IMR-90 (cell line): ENCODE data around the gene CDK14. TPM values are rescaled to one million over a fixed set of nuclear protein-coding genes. Genes with fewer than 3 reads are reported as not detected.

Experiments
- ATAC-seq: fragments of 200-7000 bp; cut with Tn5 transposase; 2 replicates; pipeline ENCODE4 v1.9.1; 2020; ENCODE audit warnings: low read depth, mild to moderate bottlenecking, moderate library complexity
- BruUV-seq: library from RNA; stranded (reverse); fragments of 400-500 nt; replicated peaks from 2 replicates; lab custom pipeline; 2021; lab: Mats Ljungman, UMichigan
- CTCF ChIA-PET: fragments of 300-600 bp; formaldehyde crosslinking; extraction: SDS; loops from one replicate; lab custom pipeline; 2021; ENCODE audit warnings: antibody characterized with exemption; lab: Yijun Ruan, JAX
- POLR2A ChIA-PET: fragments of 300-600 bp; sonication (Branson Sonifier 250); formaldehyde crosslinking; loops from one replicate; lab custom pipeline; 2022; ENCODE audit warnings: antibody characterized with exemption; ENCODE audit not compliant: unreplicated experiment; lab: Charles Lee
- DNase-seq: peaks from one replicate; pipeline ENCODE4 v3.0.0; 2013
- H2AFZ ChIP-seq: replicated peaks from 2 replicates; pipeline ENCODE3; 2013; ENCODE audit warnings: low read length, mild to moderate bottlenecking; ENCODE audit not compliant: poor library complexity
- H2AK5ac ChIP-seq: 2 replicates; pipeline ENCODE4 v1.6.1; 2013; ENCODE audit warnings: low read depth, low read length, inconsistent platforms
- H2AK9ac ChIP-seq: replicated peaks from 2 replicates; pipeline ENCODE3; 2013; ENCODE audit warnings: mild to moderate bottlenecking, low read depth, low read length, moderate library complexity; ENCODE audit not compliant: poor library complexity
- H2BK120ac ChIP-seq: 2 replicates; pipeline ENCODE4 v1.6.1; 2013; ENCODE audit warnings: low read depth, low read length, inconsistent platforms
- H2BK15ac ChIP-seq: 3 replicates; pipeline ENCODE4 v1.6.1; 2013; ENCODE audit warnings: low read depth, low read length, inconsistent platforms
- H2BK20ac ChIP-seq: 2 replicates; pipeline ENCODE4 v1.6.1; 2013; ENCODE audit warnings: low read depth, mild to moderate bottlenecking, inconsistent platforms, low read length, moderate library complexity
- H2BK5ac ChIP-seq: 2 replicates; pipeline ENCODE4 v1.6.1; 2013; ENCODE audit warnings: mild to moderate bottlenecking, low read depth, low read length, inconsistent platforms; ENCODE audit not compliant: poor library complexity, severe bottlenecking
- H3K14ac ChIP-seq: replicated peaks from 2 replicates; pipeline ENCODE4 v1.6.1; 2013; ENCODE audit warnings: low read depth, low read length, inconsistent platforms
- H3K18ac ChIP-seq: 2 replicates; pipeline ENCODE4 v1.6.1; 2013; ENCODE audit warnings: low read depth, low read length, control low read depth
- H3K23ac ChIP-seq: 2 replicates; pipeline ENCODE4 v1.6.1; 2013; ENCODE audit warnings: low read depth, low read length, inconsistent platforms
- H3K27ac ChIP-seq: 2 replicates; pipeline ENCODE4 v1.5.1; 2013; ENCODE audit warnings: mild to moderate bottlenecking, control low read depth, low read length; ENCODE audit not compliant: insufficient read depth
- H3K27me3 ChIP-seq: 2 replicates; pipeline ENCODE4 v1.6.1; 2013; ENCODE audit warnings: low read length; ENCODE audit not compliant: control insufficient read depth, insufficient read depth
- H3K36me3 ChIP-seq: 2 replicates; pipeline ENCODE4 v1.6.1; 2013; ENCODE audit warnings: low read length, mixed read lengths; ENCODE audit not compliant: control insufficient read depth, insufficient read depth
- H3K4ac ChIP-seq: 2 replicates; pipeline ENCODE4 v1.6.1; 2013; ENCODE audit warnings: low read depth, low read length, inconsistent platforms
- H3K4me1 ChIP-seq: 2 replicates; pipeline ENCODE4 v1.6.1; 2013; ENCODE audit warnings: low read length, mixed read lengths; ENCODE audit not compliant: control insufficient read depth, insufficient read depth
- H3K4me2 ChIP-seq: 2 replicates; pipeline ENCODE4 v1.6.1; 2013; ENCODE audit warnings: low read depth, mild to moderate bottlenecking, control low read depth, low read length, moderate library complexity
- H3K4me3 ChIP-seq: 2 replicates; pipeline ENCODE4 v1.5.1; 2013; ENCODE audit warnings: low read depth, mild to moderate bottlenecking, control low read depth, low read length, moderate library complexity; ENCODE audit not compliant: insufficient read depth
- H3K56ac ChIP-seq: 2 replicates; pipeline ENCODE4 v1.6.1; 2013; ENCODE audit warnings: low read length, inconsistent platforms; ENCODE audit not compliant: insufficient read depth; ENCODE audit errors: extremely low read depth
- H3K79me1 ChIP-seq, 2 experiments: 2 replicates each; pipeline ENCODE4 v1.6.1; 2013; ENCODE audit warnings: low read length in 2 of 2, inconsistent platforms in 1 of 2, low read depth in 1 of 2
- H3K9ac ChIP-seq: 2 replicates; pipeline ENCODE4 v1.6.1; 2013; ENCODE audit warnings: low read depth, low read length, control low read depth
- H3K9me1 ChIP-seq: 2 replicates; pipeline ENCODE4 v1.6.1; 2013; ENCODE audit warnings: low read length, inconsistent platforms; ENCODE audit not compliant: insufficient read depth
- H3K9me3 ChIP-seq: 2 replicates; pipeline ENCODE4 v1.6.1; 2013; ENCODE audit warnings: low read length; ENCODE audit not compliant: control insufficient read depth, insufficient read depth
- H4K20me1 ChIP-seq: 2 replicates; pipeline ENCODE4 v1.6.1; 2013; ENCODE audit warnings: low read length, inconsistent platforms; ENCODE audit not compliant: insufficient read depth
- H4K5ac ChIP-seq: 2 replicates; pipeline ENCODE4 v1.6.1; 2013; ENCODE audit warnings: mild to moderate bottlenecking, low read depth, low read length, control low read depth
- H4K8ac ChIP-seq, 2 experiments: 2 replicates each; pipeline ENCODE4 v1.6.1; 2013; ENCODE audit warnings: low read depth in 2 of 2, low read length in 2 of 2, control low read depth in 1 of 2, inconsistent platforms in 1 of 2
- H4K91ac ChIP-seq: 2 replicates; pipeline ENCODE4 v1.6.1; 2013; ENCODE audit warnings: low read depth, low read length, inconsistent platforms; ENCODE audit not compliant: insufficient read depth
- CTCF ChIP-seq: conservative IDR thresholded peaks from 2 replicates; pipeline ENCODE4 v1.5.1; 2012; ENCODE audit warnings: mild to moderate bottlenecking, low read depth, low read length, improper control_type of control experiment
- FOS ChIP-seq: fragments of 150-350 bp; IDR thresholded peaks from 2 replicates; pipeline ENCODE4 v1.6.1; 2016; ENCODE audit warnings: low read depth, low read length
- MAZ ChIP-seq: IDR thresholded peaks from 2 replicates; pipeline ENCODE4 v1.6.1; 2012; ENCODE audit warnings: low read depth, mild to moderate bottlenecking, low read length, improper control_type of control experiment, moderate library complexity, borderline replicate concordance
- NFE2L2 ChIP-seq: fragments of 150-350 bp; IDR thresholded peaks from 2 replicates; pipeline ENCODE4 v1.6.1; 2016; ENCODE audit warnings: low read depth, mild to moderate bottlenecking, low read length
- RAD21 ChIP-seq: IDR thresholded peaks from 2 replicates; pipeline ENCODE4 v1.6.1; 2012; ENCODE audit warnings: low read length, improper control_type of control experiment
- RCOR1 ChIP-seq: IDR thresholded peaks from 2 replicates; pipeline ENCODE4 v1.6.1; 2012; ENCODE audit warnings: mild to moderate bottlenecking, low read length, improper control_type of control experiment; ENCODE audit not compliant: insufficient replicate concordance
- RFX5 ChIP-seq: IDR thresholded peaks from 2 replicates; pipeline ENCODE4 v1.8.0; 2012; ENCODE audit warnings: low read depth, mild to moderate bottlenecking, low read length, moderate library complexity
- SMC3 ChIP-seq: fragments of 150-350 bp; IDR thresholded peaks from 2 replicates; pipeline ENCODE4 v1.6.1; 2016; ENCODE audit warnings: low read depth, mild to moderate bottlenecking, antibody characterized with exemption, low read length, moderate library complexity
- USF2 ChIP-seq: fragments of 150-350 bp; IDR thresholded peaks from 2 replicates; pipeline ENCODE4 v1.6.1; 2017; ENCODE audit warnings: mild to moderate bottlenecking, antibody characterized with exemption, low read length, low read depth
- WGBS, 2 experiments: methylation state at CpG; one replicate each; pipeline versions ENCODE4 v1.1.5 to v1.1.7; 2013; ENCODE audit warnings: missing lambda C conversion rate in 2 of 2; ENCODE audit not compliant: insufficient read length in 1 of 2; ENCODE audit errors: extremely low coverage in 2 of 2; 5-methylcytosine and 5-hydroxymethylcytosine counted together
- dilution Hi-C: fragments of 300-500 bp; cut with HindIII; formaldehyde crosslinking; loops from one replicate; pipeline ENCODE4 v1.14.3; 2018; ENCODE audit warnings: low sequenced_read_pairs; ENCODE audit not compliant: unreplicated experiment
- in situ Hi-C: fragments of 300-500 bp; cut with MboI; formaldehyde crosslinking; loops from 3 replicates; pipeline ENCODE4 v1.14.3; 2019; ENCODE audit warnings: low sequenced_read_pairs, inconsistent platforms, mixed read lengths
- intact Hi-C: fragments of 100-400 bp; cut with micrococcal nuclease; formaldehyde crosslinking; loops from 2 replicates; pipeline ENCODE4 v1.10.0; 2022
- polyA plus RNA-seq, 3 experiments: library from polyadenylated mRNA; depleted of rRNA; stranded (reverse); fragments of >200 nt; gene quantifications; 2 replicates each; pipeline ENCODE4 v1.2.3, GENCODE V29; 2012; ENCODE audit warnings: low replicate concordance in 1 of 3
- total RNA-seq: library from RNA; depleted of rRNA; stranded (reverse); fragments of >200 nt; gene quantifications from 2 replicates; pipeline ENCODE4 v1.2.3, GENCODE V29; 2012
- TF ChIP-seq, protein P1 (sequence below): fragments of 150-350 bp; IDR thresholded peaks from 2 replicates; pipeline ENCODE4 v1.6.1; 2016; ENCODE audit warnings: low read depth, mild to moderate bottlenecking, low read length, moderate library complexity, borderline replicate concordance

CDK14 gene
- total and polyA plus RNA-seq, 2 of the 4 experiments (the other 2 are of a cell fraction), result 10.1 to 29.6 TPM

- CTCF ChIA-PET, result no interaction called here
- H3K27ac ChIP-seq, result no peak overlapping the region
- intact Hi-C loops, result no loop called here
- no peaks in the 10 kb centered on the region for H3K27me3 ChIP-seq
- no peak for ATAC-seq
- peaks cover 2% of the 10 kb centered on the region; the same call in 1 of the 2 replicates for H3K4me1 ChIP-seq
- H3K23ac ChIP-seq, result no peak overlapping the region; the same call in 1 of the 2 replicates
- no peak overlapping the region for H2AK9ac ChIP-seq
- H2BK5ac ChIP-seq, result no peak overlapping the region
- no TSS peak for BruUV-seq
- no peaks in the 10 kb centered on the region for H4K20me1 ChIP-seq
- 0 out of 2 replicates have a peak overlapping the region, but pooled peaks have one; percentile 6 for H3K14ac ChIP-seq
- no peak overlapping the region for H2BK20ac ChIP-seq
- no peak overlapping the region for H3K4me2 ChIP-seq
- H4K5ac ChIP-seq, result peak overlapping the region; percentile 18; the same call in 1 of the 2 replicates
- no peak for TF ChIP-seq RAD21
- TF ChIP-seq MAZ, result no peak
- no peak for TF ChIP-seq FOS
- TF ChIP-seq RFX5, result no peak
- TF ChIP-seq NFE2L2, result no peak
- TF ChIP-seq USF2, result no peak
- no peak for TF ChIP-seq CTCF
- TF ChIP-seq SMC3, result no peak
- no peak for TF ChIP-seq RCOR1
- TF ChIP-seq, protein P1, sequence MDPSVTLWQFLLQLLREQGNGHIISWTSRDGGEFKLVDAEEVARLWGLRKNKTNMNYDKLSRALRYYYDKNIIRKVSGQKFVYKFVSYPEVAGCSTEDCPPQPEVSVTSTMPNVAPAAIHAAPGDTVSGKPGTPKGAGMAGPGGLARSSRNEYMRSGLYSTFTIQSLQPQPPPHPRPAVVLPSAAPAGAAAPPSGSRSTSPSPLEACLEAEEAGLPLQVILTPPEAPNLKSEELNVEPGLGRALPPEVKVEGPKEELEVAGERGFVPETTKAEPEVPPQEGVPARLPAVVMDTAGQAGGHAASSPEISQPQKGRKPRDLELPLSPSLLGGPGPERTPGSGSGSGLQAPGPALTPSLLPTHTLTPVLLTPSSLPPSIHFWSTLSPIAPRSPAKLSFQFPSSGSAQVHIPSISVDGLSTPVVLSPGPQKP, result no peak
- DNase-seq, result no peak
- WGBS, 2 experiments, result no CpG with 5 or more reads among the region's 2 CpGs
- peaks cover 3% of the 10 kb centered on the region; the same call in 1 of the 2 replicates for H3K9me1 ChIP-seq
- no peak overlapping the region for H3K4ac ChIP-seq
- no peak overlapping the region for H2BK120ac ChIP-seq
- dilution Hi-C loops, result no loop called here
- no peak overlapping the region for H2AFZ ChIP-seq
- no peak overlapping the region for H3K4me3 ChIP-seq
- no peak overlapping the region for H2AK5ac ChIP-seq
- peaks cover 2 to 3% of the 10 kb centered on the region in 2 experiments; a peak in 2 of 4 replicates for H3K79me1 ChIP-seq
- POLR2A ChIA-PET, result no interaction called here
- no peak overlapping the region for H4K91ac ChIP-seq
- no peak overlapping the region for H4K8ac ChIP-seq
- H3K9me3 ChIP-seq, result no peaks in the 10 kb centered on the region
- no peak overlapping the region for H3K18ac ChIP-seq
- no peak overlapping the region for H3K56ac ChIP-seq
- in situ Hi-C loops, result no loop called here
- H3K36me3 ChIP-seq, result no peaks in the 10 kb centered on the region
- no peak overlapping the region for H3K9ac ChIP-seq
- H2BK15ac ChIP-seq, result no peak overlapping the region
Measured at GRCh38 chr7:90857603-90858002, 261.5 kb downstream of the CDK14 start.
